H1 (cell line): Measurements from ENCODE around the gene DNER. TPM values are rescaled to one million over a fixed set of nuclear protein-coding genes. Genes with fewer than 3 reads are reported as not detected.

ENCODE experiments used
- CTCF ChIA-PET: fragments of 300-600 bp; sonication (Branson Sonifier 250); formaldehyde crosslinking; loops from one replicate; lab custom pipeline; 2021; ENCODE audit not compliant: partially characterized antibody; lab: Charles Lee
- POLR2A ChIA-PET: fragments of 300-600 bp; sonication (Branson Sonifier 250); formaldehyde crosslinking; loops from one replicate; lab custom pipeline; 2021; ENCODE audit warnings: inconsistent platforms; ENCODE audit not compliant: partially characterized antibody; lab: Charles Lee
- DNase-seq, 2 experiments: peaks; one replicate each; pipeline versions ENCODE4 v3.0.0 to v3.0.0-alpha.2; 2010 to 2022; ENCODE audit warnings: low spot score in 2 of 2, low read depth in 1 of 2, mixed read lengths in 1 of 2
- FAIRE-seq: peaks from 2 replicates; lab custom pipeline; 2011; peaks lifted over from hg19 to GRCh38; lab: Jason Lieb, UNC
- H2AFZ ChIP-seq: 2 replicates; pipeline ENCODE4 v1.8.1; 2012; ENCODE audit warnings: low read length, inconsistent platforms
- H2AK5ac ChIP-seq: 2 replicates; pipeline ENCODE4 v1.6.1; 2013; ENCODE audit warnings: low read depth, low read length
- H2BK120ac ChIP-seq: replicated peaks from 2 replicates; pipeline ENCODE3; 2013; ENCODE audit warnings: low read depth, low read length, inconsistent platforms
- H2BK12ac ChIP-seq: 2 replicates; pipeline ENCODE4 v1.6.1; 2013; ENCODE audit warnings: low read depth, low read length
- H2BK15ac ChIP-seq: 2 replicates; pipeline ENCODE4 v1.6.1; 2013; ENCODE audit warnings: low read length
- H2BK20ac ChIP-seq: 2 replicates; pipeline ENCODE4 v1.6.1; 2013; ENCODE audit warnings: low read length
- H2BK5ac ChIP-seq: 2 replicates; pipeline ENCODE4 v1.6.1; 2013; ENCODE audit warnings: low read depth, low read length
- H3K14ac ChIP-seq: 2 replicates; pipeline ENCODE4 v1.6.1; 2013; ENCODE audit warnings: inconsistent platforms; ENCODE audit not compliant: insufficient read length
- H3K18ac ChIP-seq: 2 replicates; pipeline ENCODE4 v1.6.1; 2013; ENCODE audit warnings: low read length; ENCODE audit errors: extremely low read depth
- H3K23ac ChIP-seq: 2 replicates; pipeline ENCODE4 v1.6.1; 2013; ENCODE audit warnings: inconsistent platforms; ENCODE audit not compliant: insufficient read length
- H3K23me2 ChIP-seq: 2 replicates; pipeline ENCODE4 v1.6.1; 2013; ENCODE audit warnings: low read depth, low read length
- H3K27ac ChIP-seq: 2 replicates; pipeline ENCODE4 v1.6.1; 2011; ENCODE audit warnings: low read depth, low read length, inconsistent platforms
- H3K27me3 ChIP-seq, 4 experiments: replicated peaks in 1 of 4; 1 replicate in 1 of 4; 2 replicates in 3 of 4; pipeline versions ENCODE4 v1.6.1 to v1.8.1; 2011 to 2013; ENCODE audit warnings: low read length in 3 of 4, mild to moderate bottlenecking in 3 of 4, inconsistent platforms in 2 of 4, mixed read lengths in 2 of 4, moderate library complexity in 1 of 4; ENCODE audit not compliant: control insufficient read depth in 3 of 4, insufficient read depth in 3 of 4; ENCODE audit errors: extremely low read depth in 1 of 4
- H3K36me3 ChIP-seq, 4 experiments: 2 replicates each; pipeline versions ENCODE4 v1.6.1 to v1.8.1; 2011 to 2013; ENCODE audit warnings: mild to moderate bottlenecking in 4 of 4, low read length in 3 of 4, moderate library complexity in 2 of 4, control low read depth in 1 of 4, inconsistent platforms in 1 of 4; ENCODE audit not compliant: insufficient read depth in 4 of 4, control insufficient read depth in 2 of 4
- H3K4ac ChIP-seq: replicated peaks from 2 replicates; pipeline ENCODE3; 2013; ENCODE audit warnings: low read length, low read depth, mixed read lengths, inconsistent platforms; ENCODE audit not compliant: insufficient read length
- H3K4me1 ChIP-seq, 4 experiments: replicated peaks in 1 of 4; 1 replicate in 1 of 4; 2 replicates in 3 of 4; pipeline versions ENCODE4 v1.6.1 to v1.8.1; 2011 to 2013; ENCODE audit warnings: low read length in 3 of 4, inconsistent platforms in 2 of 4, mixed read lengths in 1 of 4; ENCODE audit not compliant: insufficient read depth in 4 of 4, control insufficient read depth in 3 of 4
- H3K4me2 ChIP-seq, 2 experiments: 2 replicates each; pipeline versions ENCODE4 v1.6.1 to v1.8.1; 2011 to 2013; ENCODE audit warnings: low read depth in 2 of 2, low read length in 2 of 2, control low read depth in 1 of 2, inconsistent platforms in 1 of 2, mild to moderate bottlenecking in 1 of 2; ENCODE audit not compliant: insufficient read depth in 1 of 2
- H3K4me3 ChIP-seq, 4 experiments: fragments of 200-600, 300-600 bp in 1 of 4; sonication (generic), shearing (Covaris generic), sonication (Bioruptor Twin) in 1 of 4; 2 replicates each; pipeline versions ENCODE4 v1.5.1 to v1.8.1; 2011 to 2016; ENCODE audit warnings: low read length in 4 of 4, low read depth in 3 of 4, control low read depth in 2 of 4, inconsistent platforms in 2 of 4, mild to moderate bottlenecking in 2 of 4, mixed read lengths in 1 of 4, moderate library complexity in 1 of 4; ENCODE audit not compliant: insufficient read depth in 2 of 4; ENCODE audit errors: extremely low read depth in 1 of 4
- H3K56ac ChIP-seq: replicated peaks from 2 replicates; pipeline ENCODE3; 2013; ENCODE audit warnings: low read depth, mild to moderate bottlenecking, mixed read lengths, low read length, inconsistent platforms; ENCODE audit not compliant: insufficient read length
- H3K79me1 ChIP-seq: 2 replicates; pipeline ENCODE4 v1.6.1; 2013; ENCODE audit warnings: low read depth, low read length, control low read depth
- H3K79me2 ChIP-seq, 2 experiments: 2 replicates each; pipeline versions ENCODE4 v1.6.1 to v1.8.1; 2012 to 2013; ENCODE audit warnings: low read length in 2 of 2, mild to moderate bottlenecking in 2 of 2, inconsistent platforms in 1 of 2; ENCODE audit not compliant: insufficient read depth in 2 of 2, control insufficient read depth in 1 of 2
- H3K9ac ChIP-seq, 4 experiments: replicated peaks in 1 of 4; 1 replicate in 1 of 4; 2 replicates in 3 of 4; pipeline versions ENCODE4 v1.6.1 to v1.8.1; 2011 to 2013; ENCODE audit warnings: low read depth in 3 of 4, low read length in 3 of 4, control low read depth in 2 of 4, mild to moderate bottlenecking in 2 of 4, moderate library complexity in 2 of 4, inconsistent platforms in 1 of 4; ENCODE audit errors: extremely low read depth in 1 of 4
- H3K9me3 ChIP-seq, 2 experiments: 2 replicates each; pipeline versions ENCODE4 v1.6.1 to v1.8.1; 2012 to 2013; ENCODE audit warnings: mild to moderate bottlenecking in 2 of 2, moderate library complexity in 2 of 2, control low read depth in 1 of 2, inconsistent platforms in 1 of 2, low read depth in 1 of 2, low read length in 1 of 2, mixed read lengths in 1 of 2; ENCODE audit not compliant: insufficient read depth in 2 of 2
- H4K20me1 ChIP-seq, 2 experiments: replicated peaks in 1 of 2; 2 replicates each; pipeline versions ENCODE3 to v1.8.1; 2011 to 2013; ENCODE audit warnings: inconsistent platforms in 2 of 2, low read length in 2 of 2, mild to moderate bottlenecking in 1 of 2; ENCODE audit not compliant: insufficient read depth in 2 of 2, control insufficient read depth in 1 of 2
- H4K5ac ChIP-seq: 2 replicates; pipeline ENCODE4 v1.6.1; 2013; ENCODE audit warnings: low read length, low read depth, mixed read lengths, inconsistent platforms; ENCODE audit not compliant: insufficient read length
- H4K8ac ChIP-seq: 2 replicates; pipeline ENCODE4 v1.8.0; 2013; ENCODE audit warnings: mild to moderate bottlenecking, moderate library complexity, low read length, inconsistent platforms; ENCODE audit not compliant: insufficient read depth; ENCODE audit errors: extremely low read depth
- H4K91ac ChIP-seq: replicated peaks from 2 replicates; pipeline ENCODE3; 2013; ENCODE audit warnings: low read length, mixed read lengths, inconsistent platforms; ENCODE audit not compliant: insufficient read length
- BCL11A ChIP-seq, 2 experiments: IDR thresholded peaks; one replicate each; pipeline ENCODE4 v1.6.1; 2011; ENCODE audit warnings: low read depth in 2 of 2, low read length in 2 of 2, mild to moderate bottlenecking in 2 of 2
- CEBPB ChIP-seq: IDR thresholded peaks from 2 replicates; pipeline ENCODE4 v1.6.1; 2012; ENCODE audit warnings: low read depth, low read length
- CHD1 ChIP-seq: IDR thresholded peaks from 2 replicates; pipeline ENCODE4 v1.6.1; 2012; ENCODE audit warnings: low read depth, low read length, improper control_type of control experiment
- CREB1 ChIP-seq: IDR thresholded peaks from 2 replicates; pipeline ENCODE4 v1.6.1; 2012; ENCODE audit warnings: inconsistent platforms
- EGR1 ChIP-seq: IDR thresholded peaks from 2 replicates; pipeline ENCODE4 v1.6.1; 2011; ENCODE audit warnings: low read depth, low read length, borderline replicate concordance
- EP300 ChIP-seq, 2 experiments: IDR thresholded peaks; 1 replicate in 1 of 2; 2 replicates in 1 of 2; pipeline ENCODE4 v1.6.1; 2011 to 2012; ENCODE audit warnings: low read depth in 2 of 2, low read length in 2 of 2, mild to moderate bottlenecking in 2 of 2, borderline replicate concordance in 1 of 2, inconsistent platforms in 1 of 2, moderate library complexity in 1 of 2
- GTF2F1 ChIP-seq: IDR thresholded peaks from 2 replicates; pipeline ENCODE4 v1.6.1; 2012; ENCODE audit warnings: low read depth, low read length, improper control_type of control experiment, borderline replicate concordance
- HDAC2 ChIP-seq, 2 experiments: fragments of 300-600 bp in 1 of 2; sonication (generic) in 1 of 2; IDR thresholded peaks; 2 replicates each; pipeline ENCODE4 v1.6.1; 2011 to 2012; ENCODE audit warnings: low read depth in 2 of 2, low read length in 2 of 2, mild to moderate bottlenecking in 2 of 2, moderate library complexity in 2 of 2, borderline replicate concordance in 1 of 2, inconsistent platforms in 1 of 2
- JUN ChIP-seq: IDR thresholded peaks from 2 replicates; pipeline ENCODE4 v1.6.1; 2011; ENCODE audit warnings: low read depth, mild to moderate bottlenecking, improper control_type of control experiment, low read length
- NANOG ChIP-seq: IDR thresholded peaks from 2 replicates; pipeline ENCODE4 v1.6.1; 2011; ENCODE audit warnings: low read length, low read depth, mild to moderate bottlenecking, inconsistent platforms; ENCODE audit not compliant: insufficient read depth, poor library complexity, severe bottlenecking
- POU5F1 ChIP-seq: IDR thresholded peaks from 2 replicates; pipeline ENCODE4 v1.6.1; 2011; ENCODE audit warnings: low read depth, mild to moderate bottlenecking, low read length, moderate library complexity
- SIX5 ChIP-seq: IDR thresholded peaks from 2 replicates; pipeline ENCODE4 v1.6.1; 2011; ENCODE audit warnings: mild to moderate bottlenecking, low read depth, low read length
- TAF1 ChIP-seq: IDR thresholded peaks from 2 replicates; pipeline ENCODE4 v1.6.1; 2011; ENCODE audit warnings: mild to moderate bottlenecking, low read depth, low read length
- YY1 ChIP-seq: IDR thresholded peaks from 2 replicates; pipeline ENCODE4 v1.6.1; 2011; ENCODE audit warnings: low read depth, mild to moderate bottlenecking, low read length
- WGBS, 2 experiments: shearing (Covaris generic) in 1 of 2; methylation state at CpG; one replicate each; pipeline versions ENCODE4 v1.1.6 to v1.1.7; 2013 to 2015; ENCODE audit warnings: low lambda C conversion rate in 2 of 2, mixed read lengths in 2 of 2, inconsistent platforms in 1 of 2, low coverage in 1 of 2, missing lambda C conversion rate in 1 of 2; ENCODE audit not compliant: insufficient replicate concordance in 2 of 2, insufficient coverage in 1 of 2, insufficient read length in 1 of 2; ENCODE audit errors: extremely low coverage in 1 of 2, missing lambda C conversion rate in 1 of 2; 5-methylcytosine and 5-hydroxymethylcytosine counted together
- polyA plus RNA-seq, 7 experiments: library from polyadenylated mRNA; depleted of rRNA in 3 of 7; stranded (reverse) in 5 of 7; unstranded in 2 of 7; fragments of >200 nt in 5 of 7; fragments of 200-250 nt in 2 of 7; gene quantifications; 1 replicate in 5 of 7; 2 replicates in 1 of 7; 4 replicates in 1 of 7; pipeline versions ENCODE4 v1.2.1 to v1.2.3, GENCODE V29; 2011 to 2013; ENCODE audit warnings: missing spikeins in 2 of 7, mixed read lengths in 2 of 7
- total RNA-seq: library from RNA; stranded (reverse); fragmentation: NEBNext Ultra II Directional; extraction: Animal tissue kit (Norgen Biotek cat#: 25700); gene quantifications from 2 replicates; pipeline ENCODE4 v1.2.1, GENCODE V29; 2021
- TF ChIP-seq, protein P1 (sequence below): IDR thresholded peaks from 2 replicates; pipeline ENCODE4 v1.6.1; 2012; ENCODE audit warnings: inconsistent platforms

DNER gene
- total and polyA plus RNA-seq, 2 of the 8 experiments (the other 6 are each of a cell fraction or from before 2014, with no cell fraction given) = 6.8 to 16.3 TPM

DNA sequence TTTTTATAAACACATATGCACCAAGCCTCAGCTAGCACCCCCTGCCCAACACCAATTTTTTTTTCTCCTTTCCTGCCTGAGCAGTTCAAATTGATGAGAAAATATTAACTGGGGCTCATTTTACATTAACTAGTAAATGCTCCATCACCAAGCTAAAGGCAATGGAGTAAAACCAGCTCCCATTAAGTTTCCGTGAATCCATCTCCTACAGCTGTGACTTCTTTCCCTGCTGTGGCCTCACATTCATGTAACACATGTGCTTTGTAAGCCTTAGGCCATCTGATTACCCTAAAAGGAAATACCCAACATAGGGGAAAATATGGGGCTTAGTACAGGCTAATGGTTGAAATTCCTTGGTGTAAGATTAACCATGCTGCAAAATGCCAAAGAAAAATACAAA lies 60.8 kb downstream of the DNER start:
- ChIA-PET POLR2A (no interaction called here), CTCF (interaction anchor here (1.2 to 3.1 kb wide), 4 partner anchors 13 to 67 kb away, joined by 3 to 18 read pairs (median 4); no protein-coding TSS in a partner anchor)
- Histone ChIP-seq H3K79me2 (no peaks in the 10 kb centered on the region), H3K56ac (no peak overlapping the region), H3K36me3 (no peaks in the 10 kb centered on the region), H2BK15ac (no peak overlapping the region), H4K5ac (no peak overlapping the region), H2BK120ac (no peak overlapping the region), H3K9ac (no peak overlapping the region), H2AK5ac (no peak overlapping the region), H3K14ac (no peak overlapping the region), H3K23ac (no peak overlapping the region), H2BK5ac (no peak overlapping the region), H3K9me3 (no peaks in the 10 kb centered on the region), H3K27ac (no peak overlapping the region), H2BK12ac (no peak overlapping the region), H4K91ac (no peak overlapping the region), H3K4ac (no peak overlapping the region), H4K8ac (no peak overlapping the region), H3K4me2 (no peak overlapping the region), H3K23me2 (no peaks in the 10 kb centered on the region), H3K4me3 (no peak overlapping the region), H2AFZ (no peak overlapping the region), H2BK20ac (no peak overlapping the region), H3K4me1 (peaks cover 0 to 16% (median under 1%) of the 10 kb centered on the region in 4 experiments; a peak in 3 of 7 replicates), H3K18ac (no peak overlapping the region), H3K27me3 (no peaks in the 10 kb centered on the region), H3K79me1 (no peaks in the 10 kb centered on the region), H4K20me1 (no peaks in the 10 kb centered on the region)
- WGBS, 2 experiments = 87% methylated on average over 1 of the region's 1 CpG; no CpG with 5 or more reads in 1 of the 2 experiments
- FAIRE-seq (no peak), DNase-seq (no peak)
- TF ChIP-seq CREB1 (no peak), TAF1 (no peak), BCL11A (IDR thresholded peaks at IDR 0.05; ENCODE audit: low read depth in 2 of 2, low read length in 2 of 2) (no peak), CEBPB (no peak), POU5F1 (no peak), GTF2F1 (no peak), CHD1 (no peak), YY1 (no peak), EP300 (IDR thresholded peaks at IDR 0.05; ENCODE audit: borderline replicate concordance in 1 of 2, low read depth in 2 of 2, low read length in 2 of 2) (no peak), EGR1 (no peak), HDAC2 (IDR thresholded peaks at IDR 0.05; ENCODE audit: borderline replicate concordance in 1 of 2, low read depth in 2 of 2, low read length in 2 of 2) (no peak), SIX5 (no peak), JUN (no peak), NANOG (no peak)
- TF ChIP-seq, protein P1, sequence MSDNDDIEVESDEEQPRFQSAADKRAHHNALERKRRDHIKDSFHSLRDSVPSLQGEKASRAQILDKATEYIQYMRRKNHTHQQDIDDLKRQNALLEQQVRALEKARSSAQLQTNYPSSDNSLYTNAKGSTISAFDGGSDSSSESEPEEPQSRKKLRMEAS = no peak
